ENCODE results near the gene CZIB.

Gene CZIB

DNA sequence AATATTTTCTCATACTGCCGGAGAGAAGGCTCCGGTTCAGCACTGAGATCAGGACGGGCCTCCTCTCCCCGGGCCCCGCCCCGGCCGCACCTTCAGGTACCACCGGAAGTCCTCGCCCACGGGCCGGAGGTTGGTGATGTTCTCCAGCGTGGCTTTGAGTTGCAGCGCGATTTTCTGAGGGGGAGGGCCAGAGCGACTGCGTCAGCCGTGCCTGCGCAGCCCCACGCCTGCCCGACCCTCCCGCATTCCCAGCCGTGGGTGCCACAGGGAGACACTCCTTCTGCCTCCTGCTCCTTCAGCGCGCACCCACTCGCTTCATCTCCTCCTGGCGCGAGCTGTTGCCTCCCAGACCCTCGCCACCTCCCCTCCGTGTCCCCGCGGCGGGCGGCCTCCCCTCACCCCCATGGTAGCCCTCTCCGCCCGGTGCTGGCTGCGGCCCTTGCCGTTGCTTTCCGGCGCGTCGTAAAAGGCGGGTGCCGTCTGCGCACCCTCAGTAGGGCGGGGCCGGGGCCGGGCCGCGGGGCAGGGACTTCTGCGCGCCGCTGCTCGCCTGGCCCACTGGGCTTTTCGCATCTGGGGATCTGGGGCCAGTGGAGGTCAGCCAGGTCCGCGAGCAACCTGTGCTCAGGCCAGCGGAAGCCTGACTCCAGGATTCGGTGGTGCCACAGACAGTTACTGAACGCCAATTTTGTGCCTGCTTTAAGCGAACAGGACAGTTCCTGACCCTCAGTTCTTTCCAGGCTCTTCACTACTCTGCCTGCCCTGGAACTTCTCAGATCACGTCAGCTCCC lies at the start of gene CZIB:
Gene CZIB, minus strand, starts transcription at position 464 of the 791 bp plus-strand sequence. Its CDS starts 59 bp downstream, at position 405.
- FAIRE-seq = no peak

GRCh38 chr1:53270107-53270506 lies 49.7 kb upstream of the CZIB start:
- no peak for FAIRE-seq

DNA sequence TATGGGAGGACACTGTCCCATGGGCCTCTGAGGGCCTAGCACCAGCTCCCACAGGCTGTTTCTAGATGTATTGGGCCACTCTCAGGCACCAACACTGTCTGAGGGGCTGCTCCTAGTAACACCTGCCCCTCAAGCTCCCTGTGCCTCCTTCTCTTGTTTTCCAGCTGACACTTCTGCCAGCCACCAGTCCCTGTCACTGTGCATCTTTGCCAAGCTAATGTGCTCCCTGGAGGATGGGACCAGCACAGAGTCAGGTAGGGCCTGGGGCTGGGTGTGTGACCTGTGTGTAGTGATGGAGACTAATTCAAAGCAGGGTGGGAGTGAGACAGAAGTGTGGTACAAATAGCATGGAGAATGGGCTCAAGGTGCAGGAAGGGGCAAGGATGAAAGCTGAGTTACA lies 47.3 kb upstream of the CZIB start:
- FAIRE-seq = no peak

- no peak for FAIRE-seq
Observed at GRCh38 chr1:53266038-53266437, 45.6 kb upstream of the CZIB start.

- FAIRE-seq = no peak
Observed at GRCh38 chr1:53265581-53265980, 45.1 kb upstream of the CZIB start.

- no peak for FAIRE-seq
Observed at GRCh38 chr1:53264048-53264447, 43.6 kb upstream of the CZIB start.

DNA sequence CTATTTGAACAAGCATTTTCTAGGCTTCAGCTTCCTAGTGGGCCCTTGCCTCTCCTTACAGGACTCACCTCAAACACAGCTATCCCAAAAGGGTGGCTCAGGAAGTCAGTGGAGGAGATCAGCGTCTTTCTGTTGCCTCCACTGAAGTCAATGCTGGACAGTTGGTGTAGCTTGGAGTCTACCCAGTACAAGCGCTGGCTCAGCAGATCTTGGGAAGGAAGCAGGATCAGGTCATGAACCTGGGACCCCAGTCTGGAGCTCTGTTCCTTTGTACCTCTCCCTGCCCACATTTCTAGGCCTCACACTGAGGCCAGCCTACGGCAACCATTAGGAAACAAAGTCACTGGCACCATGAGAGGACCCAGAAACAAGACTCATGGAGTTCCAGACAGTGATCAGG lies 41.6 kb upstream of the CZIB start:
- FAIRE-seq = no peak

GRCh38 chr1:53260631-53261247 lies 40.3 kb upstream of the CZIB start:
- no peak for FAIRE-seq

- FAIRE-seq = no peak
Observed at GRCh38 chr1:53259932-53260331, 39.5 kb upstream of the CZIB start.

- no peak for FAIRE-seq
Observed at GRCh38 chr1:53258216-53258615, 37.8 kb upstream of the CZIB start.

- FAIRE-seq = no peak
Observed at GRCh38 chr1:53257454-53258081, 37.1 kb upstream of the CZIB start.

GRCh38 chr1:53256511-53257453 lies 36.3 kb upstream of the CZIB start:
- no peak for FAIRE-seq

GRCh38 chr1:53255031-53255430 lies 34.6 kb upstream of the CZIB start:
- no peak for FAIRE-seq

DNA sequence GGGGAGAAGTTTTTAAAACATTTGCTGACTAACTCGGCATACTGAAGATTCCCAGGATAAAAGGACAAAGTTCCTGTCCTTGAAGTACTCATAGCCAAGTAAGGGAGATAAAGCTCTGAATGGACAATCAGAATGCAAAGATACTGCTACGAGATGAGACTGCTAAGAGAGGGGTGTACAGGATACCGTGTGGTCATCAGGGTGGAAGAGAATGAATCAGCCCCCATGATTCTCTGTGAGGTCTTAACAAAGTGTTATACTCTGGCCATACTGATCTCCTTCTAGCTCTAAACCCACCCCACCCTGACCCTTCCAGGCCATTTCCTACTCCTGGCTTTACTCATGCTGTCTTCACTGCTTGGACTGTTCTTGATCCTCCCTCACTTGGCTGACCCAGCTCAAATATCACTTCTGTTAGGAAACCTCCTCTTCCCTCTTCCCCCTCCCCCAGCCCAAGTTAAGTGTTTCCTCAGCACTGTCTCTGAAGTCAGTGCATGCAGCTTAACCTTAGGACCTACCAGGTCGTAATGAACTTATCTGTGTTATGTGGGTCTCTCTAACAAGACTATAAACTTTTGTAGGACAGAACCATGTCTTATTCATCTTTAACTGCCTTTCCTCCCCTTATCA lies 33.7 kb upstream of the CZIB start:
- FAIRE-seq = no peak

- no peak for FAIRE-seq
Observed at GRCh38 chr1:53250325-53250724, 29.9 kb upstream of the CZIB start.

DNA sequence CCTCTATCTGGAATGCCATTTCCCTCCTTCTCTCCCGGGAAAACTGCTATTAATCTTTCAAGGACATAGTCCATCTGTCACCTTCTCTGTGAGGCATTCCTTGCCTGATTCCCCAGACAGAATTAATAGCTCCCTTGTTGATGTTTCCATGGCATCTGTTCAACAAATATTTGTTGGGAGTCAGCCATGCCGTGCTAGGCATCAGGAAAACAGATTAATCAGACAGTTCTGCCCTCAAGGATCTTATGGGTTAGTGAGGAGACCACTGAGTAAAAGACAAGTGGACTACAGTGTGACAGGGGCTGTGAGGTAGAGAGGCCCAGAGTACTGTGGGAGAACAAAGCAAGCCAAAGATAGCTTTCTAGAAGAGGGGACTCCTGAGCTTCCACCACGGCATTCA lies 29.3 kb upstream of the CZIB start:
- no peak for FAIRE-seq

- no peak for FAIRE-seq
Observed at GRCh38 chr1:53246261-53247134, 26.1 kb upstream of the CZIB start.

GRCh38 chr1:53244141-53244540 lies 23.7 kb upstream of the CZIB start:
- FAIRE-seq = no peak

- no peak for FAIRE-seq
Observed at GRCh38 chr1:53242381-53242780, 21.9 kb upstream of the CZIB start.

- no peak for FAIRE-seq
Observed at GRCh38 chr1:53241828-53242227, 21.4 kb upstream of the CZIB start.
